Activated gamma-delta T cell (primary cell): ENCODE measurements around the gene GUCA2B.

ENCODE experiments used
- DNase-seq: peaks from one replicate; lab custom pipeline; 2025; lab: John Stamatoyannopoulos, UW

The GUCA2B gene

DNA sequence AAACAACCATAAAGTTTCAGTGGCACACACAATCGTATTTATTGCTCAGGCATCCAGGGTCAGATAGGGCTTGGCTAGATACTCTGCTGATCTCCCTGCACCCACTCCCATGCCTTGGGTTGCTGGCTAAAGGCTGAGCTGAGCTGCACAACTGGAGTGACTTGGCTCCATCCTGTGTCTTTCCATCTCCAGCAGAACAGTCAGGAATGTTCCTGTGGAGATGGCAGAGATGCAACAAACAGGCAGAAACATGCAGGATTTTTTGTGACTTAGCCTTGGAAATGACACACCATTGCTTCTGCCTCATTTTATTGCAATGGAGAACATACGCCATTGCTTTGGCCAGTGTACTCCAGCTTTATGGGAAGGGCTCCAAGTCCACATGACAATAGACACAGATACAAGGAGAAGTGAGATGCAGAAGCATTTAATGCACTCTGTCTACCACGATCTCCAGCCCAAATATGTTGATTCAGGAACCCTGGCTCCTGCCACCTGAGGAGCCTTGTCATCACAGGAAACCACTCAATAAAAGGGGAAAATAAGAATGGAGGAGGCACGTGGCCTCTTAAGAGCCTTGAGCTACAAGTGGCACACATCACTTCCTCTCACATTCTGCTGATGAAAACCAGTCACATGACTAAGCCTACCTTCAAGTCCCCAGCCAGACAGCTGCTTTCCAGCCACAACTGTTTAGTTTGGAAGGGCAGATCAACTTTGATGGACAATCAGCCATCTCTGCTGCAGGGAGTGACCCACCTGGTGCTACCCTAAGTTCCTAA is 10.1 kb upstream of the GUCA2B start:
- DNase-seq, result no peak

- DNase-seq, result no peak
These were observed 9.1 kb upstream of the GUCA2B start for GRCh38 chr1:42143896-42144710.

DNA sequence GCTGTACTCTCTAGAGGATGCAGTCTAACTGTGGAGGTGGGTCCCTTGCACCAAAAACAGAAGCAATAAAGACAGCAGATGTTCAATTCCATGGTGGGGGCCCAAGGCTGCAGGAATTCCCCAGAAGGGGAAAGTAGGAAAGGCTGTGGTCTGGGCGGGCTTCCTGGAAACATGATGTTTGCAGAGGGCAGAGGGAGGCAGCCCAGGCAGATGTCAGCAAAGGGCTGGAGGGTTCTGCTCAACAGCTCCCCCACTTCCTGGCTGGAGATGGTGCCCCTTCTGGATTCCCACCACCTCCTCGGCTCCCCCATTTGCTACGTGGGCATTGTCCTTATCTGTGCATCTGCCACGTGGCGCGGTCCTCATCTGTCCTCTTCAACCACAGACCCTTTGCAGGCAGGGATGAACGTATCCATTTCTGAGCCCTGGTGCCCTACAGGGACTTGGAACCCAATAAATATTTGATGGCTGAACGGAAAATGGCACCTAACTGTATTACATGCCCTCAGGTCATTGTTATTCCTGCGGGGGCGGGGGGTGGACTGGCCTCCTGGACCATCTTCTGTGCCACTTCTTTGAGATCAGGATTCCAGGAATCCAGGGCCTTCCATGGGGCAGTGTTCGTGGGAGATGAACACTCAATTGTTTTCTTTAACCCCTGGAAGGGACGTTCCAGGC is 8.4 kb upstream of the GUCA2B start:
- no peak for DNase-seq

- DNase-seq, result no peak
These were observed 7.9 kb upstream of the GUCA2B start for GRCh38 chr1:42145389-42145716.

DNA sequence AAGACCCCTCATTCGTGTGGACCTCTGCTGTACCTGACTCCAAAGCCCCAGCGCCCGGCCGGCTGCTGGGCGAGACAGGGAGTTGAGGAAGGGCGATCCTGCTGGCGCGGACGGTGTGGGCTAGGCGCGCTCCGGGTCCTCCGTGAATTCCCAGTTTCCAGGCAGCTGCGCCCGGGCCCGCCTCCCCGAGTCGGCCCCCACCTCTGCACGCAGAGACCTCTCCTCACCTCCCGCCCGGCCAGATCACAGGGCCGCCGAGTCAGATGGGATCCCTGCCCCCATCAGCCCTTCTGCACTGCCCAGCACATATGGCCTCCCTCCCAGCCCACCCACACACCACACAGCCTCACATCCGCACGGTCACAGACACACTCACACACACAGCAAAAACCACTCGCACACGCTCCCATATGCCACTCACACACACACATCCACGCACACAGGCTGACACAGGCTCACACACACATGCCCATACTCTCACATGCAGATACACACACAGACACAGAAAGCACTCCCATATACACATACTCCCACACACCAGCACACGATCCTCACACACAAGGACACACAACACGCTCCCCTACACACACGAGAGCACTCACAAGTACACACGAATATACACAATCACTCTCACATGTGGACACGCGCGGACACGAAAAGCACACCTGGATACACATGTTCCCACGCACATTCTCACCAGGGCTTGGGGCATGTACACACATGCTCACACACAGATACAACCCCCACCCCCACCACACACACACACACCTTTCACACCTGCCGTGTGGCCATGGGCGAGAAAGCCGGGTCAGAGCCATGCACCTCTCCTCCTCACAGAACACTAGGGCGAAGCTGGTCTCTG is 7.2 kb upstream of the GUCA2B start:
- DNase-seq, result no peak

- DNase-seq, result no peak
These were observed 6.4 kb upstream of the GUCA2B start for GRCh38 chr1:42146626-42147320.

DNA sequence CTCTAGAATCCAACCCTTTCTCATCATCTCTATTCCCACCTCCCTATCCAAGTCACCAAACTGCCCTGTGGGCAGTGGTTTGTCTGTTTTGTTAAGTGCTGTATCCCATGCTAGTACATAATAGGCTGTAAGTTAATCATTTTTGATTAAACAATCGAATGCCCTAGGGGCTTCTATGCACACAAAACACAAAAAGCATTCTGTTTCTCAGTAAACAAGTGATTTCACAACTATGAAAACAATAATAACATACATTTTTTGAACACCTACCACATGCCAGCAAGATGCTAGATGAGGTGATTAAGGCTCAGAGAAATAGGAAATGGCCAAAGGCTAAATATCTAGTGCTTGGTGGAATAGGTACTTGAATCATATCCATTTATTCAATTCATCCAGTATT is 5.0 kb upstream of the GUCA2B start:
- DNase-seq, result no peak

DNA sequence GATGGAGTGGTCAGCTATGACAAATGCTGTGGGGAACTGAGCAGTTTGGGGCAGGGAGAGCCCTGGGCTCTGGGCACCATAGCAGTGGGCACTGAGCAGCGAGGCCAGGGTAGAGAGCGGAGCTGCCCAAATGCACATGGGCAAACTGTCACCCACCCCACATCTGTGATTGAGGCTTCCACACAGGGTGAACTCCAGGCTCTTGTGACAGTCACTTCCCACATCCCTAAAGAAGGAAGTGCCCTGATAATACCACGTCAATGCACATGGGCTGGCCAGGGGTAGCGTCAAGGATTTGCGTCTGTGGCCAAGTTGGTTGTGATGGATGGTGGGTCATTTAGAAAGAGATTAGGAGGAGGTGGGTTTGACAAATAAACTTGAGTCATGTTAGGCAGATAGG is 2.6 kb upstream of the GUCA2B start:
- no peak for DNase-seq

DNA sequence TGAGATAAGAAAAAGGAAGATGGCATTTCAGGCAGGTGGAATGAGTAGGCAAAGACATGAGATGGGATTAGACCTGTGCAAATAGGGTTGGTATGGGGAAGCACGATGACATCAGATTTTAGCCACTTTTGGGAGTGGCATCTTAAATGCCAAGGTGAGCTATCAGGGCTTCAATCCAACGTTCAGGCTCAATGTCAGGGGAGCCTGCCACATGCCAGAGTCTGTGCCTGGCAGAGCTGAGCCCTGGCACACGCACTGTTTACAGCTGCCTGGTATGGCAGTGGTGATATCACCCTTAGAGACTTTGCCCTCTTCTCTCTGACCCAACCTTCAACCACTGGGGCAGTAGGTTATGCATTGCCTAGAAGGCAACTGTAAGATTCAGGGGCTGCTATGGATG is 1.1 kb upstream of the GUCA2B start:
- DNase-seq, result no peak

- no peak for DNase-seq
These were observed 414 bp downstream of the GUCA2B start for GRCh38 chr1:42153624-42154023.

DNA sequence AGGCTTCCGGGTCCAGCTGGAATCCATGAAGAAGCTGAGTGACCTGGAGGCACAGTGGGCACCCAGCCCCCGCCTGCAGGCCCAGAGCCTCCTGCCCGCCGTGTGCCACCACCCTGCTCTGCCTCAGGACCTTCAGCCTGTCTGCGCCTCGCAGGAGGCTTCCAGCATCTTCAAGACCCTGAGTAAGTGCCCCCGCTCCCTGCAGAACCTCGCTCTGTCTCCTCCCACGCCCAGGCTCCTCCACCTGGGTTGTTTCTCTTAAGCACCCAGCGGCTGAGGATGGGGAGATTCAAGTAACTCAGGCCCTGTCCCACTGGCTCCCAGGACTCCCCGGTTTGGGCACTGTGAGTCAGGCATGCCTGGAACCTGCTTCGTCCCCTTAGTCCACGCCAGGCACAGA is 1.5 kb downstream of the GUCA2B start:
- DNase-seq, result no peak

GRCh38 chr1:42155362-42155761 is 2.2 kb downstream of the GUCA2B start:
- no peak for DNase-seq

DNA sequence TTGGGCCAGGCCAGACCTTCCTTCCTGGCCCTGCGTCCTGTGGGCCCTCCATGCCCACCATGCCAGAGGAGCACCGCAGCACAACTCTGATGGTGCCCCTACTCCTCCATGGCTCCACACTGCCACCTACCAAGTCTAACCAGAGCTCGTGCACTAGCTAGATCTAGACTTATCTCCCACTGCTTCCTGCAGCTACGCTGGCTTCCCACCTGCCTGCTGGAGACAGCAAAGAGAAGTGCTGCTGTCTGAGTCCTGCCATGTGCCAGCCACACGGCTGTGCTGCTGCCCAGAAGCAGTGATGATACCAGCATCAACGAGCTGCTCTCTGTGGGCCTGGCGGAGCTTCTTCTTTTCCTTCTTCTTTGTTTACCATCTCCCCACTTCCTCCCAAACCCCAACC is 4.5 kb downstream of the GUCA2B start:
- DNase-seq, result no peak

GRCh38 chr1:42158189-42158588 is 5.0 kb downstream of the GUCA2B start:
- no peak for DNase-seq

DNA sequence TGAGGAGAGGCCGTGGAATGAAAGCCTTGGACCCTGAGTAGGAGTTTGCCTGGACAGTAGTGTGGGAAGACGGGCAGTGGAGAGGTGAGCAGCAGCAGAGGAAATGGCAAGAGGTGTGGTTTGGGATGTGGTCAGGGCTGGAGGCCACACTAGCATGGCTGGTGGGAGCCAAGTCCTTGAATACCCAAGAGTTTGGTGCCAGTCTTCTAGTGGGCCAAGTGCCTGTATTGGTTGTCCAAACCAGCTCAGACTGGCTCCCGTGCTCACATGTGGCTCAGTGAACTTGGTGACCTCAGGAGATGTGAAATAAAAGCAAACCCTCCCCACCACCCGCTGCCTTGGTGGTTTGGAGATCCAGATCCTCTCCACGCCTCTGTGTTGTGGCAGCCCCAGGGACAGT is 9.0 kb downstream of the GUCA2B start:
- DNase-seq, result no peak

DNA sequence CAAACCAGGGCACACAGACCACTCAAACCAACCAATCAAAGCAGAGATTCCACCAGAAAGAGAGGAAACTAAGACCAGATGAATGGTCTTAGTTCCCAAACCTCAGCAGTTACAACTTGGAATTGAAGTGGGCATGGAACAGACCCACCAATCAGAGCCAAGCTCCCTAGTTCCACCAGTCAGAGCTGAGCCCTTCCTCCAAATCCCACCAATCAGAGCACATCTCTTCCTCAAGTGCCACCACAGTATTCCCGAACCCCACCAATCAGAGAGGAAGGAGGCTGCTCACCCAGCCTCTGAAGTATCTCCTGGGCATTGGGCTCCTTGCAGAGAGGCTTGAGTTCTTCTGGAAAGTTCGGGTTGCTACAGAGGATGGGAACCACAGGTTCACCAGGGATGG is 9.9 kb downstream of the GUCA2B start:
- DNase-seq, result no peak

DNA sequence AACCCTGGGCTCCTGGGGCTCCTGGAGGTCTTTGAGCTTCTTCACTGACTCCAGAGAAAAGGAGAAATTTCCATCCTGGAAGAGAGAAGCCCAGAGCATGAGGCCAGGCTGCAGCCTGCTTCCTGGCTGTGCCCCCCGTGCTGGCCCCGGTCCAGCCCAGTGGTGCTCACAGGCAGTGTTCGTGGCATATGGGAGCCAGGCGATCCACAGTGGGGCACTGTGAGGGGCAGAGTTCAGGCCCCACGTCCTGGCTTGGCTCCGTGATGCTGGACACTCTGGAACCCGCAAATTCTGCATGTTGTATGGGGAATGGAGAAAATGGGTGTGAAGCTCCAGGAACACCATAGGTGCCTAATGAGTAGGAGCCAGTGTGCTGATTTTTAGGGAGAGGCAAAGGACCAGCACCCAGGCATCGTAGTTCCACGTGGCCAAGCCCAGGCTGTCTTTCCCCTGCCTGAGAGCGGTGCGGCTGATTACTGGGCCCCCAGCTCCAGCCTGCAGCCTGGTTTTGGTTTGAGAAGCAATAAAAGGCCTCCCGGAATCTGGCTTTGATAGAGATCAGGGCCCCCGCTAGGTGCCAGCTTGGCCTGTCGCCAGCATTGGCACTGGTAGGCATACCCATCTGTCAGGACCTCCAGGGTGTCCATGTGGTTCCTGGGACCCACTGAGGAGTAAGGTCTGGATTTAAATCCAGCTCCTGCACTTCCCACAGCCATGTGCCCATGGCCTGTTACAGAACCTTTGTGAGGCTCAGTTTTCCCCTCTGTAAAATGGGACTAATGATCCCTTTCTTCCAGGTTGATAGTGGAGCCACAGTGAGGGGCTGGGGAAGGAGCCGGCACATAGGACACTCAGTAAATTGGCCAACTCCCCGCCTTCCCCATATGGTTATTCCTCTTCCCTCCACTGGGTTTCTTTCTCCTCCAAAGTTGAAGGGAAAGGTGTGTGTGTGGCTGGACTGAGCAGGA is 10.6 kb downstream of the GUCA2B start:
- DNase-seq, result no peak

GRCh38 chr1:42164551-42165420 is 11.6 kb downstream of the GUCA2B start, which contains the start of gene GUCA2A:
TSS of gene GUCA2A (minus strand) at chr1:42164745. CDS start at chr1:42164712, 33 bp downstream.
- DNase-seq, result no peak
